PC-3 (cell line): ENCODE results near the gene FAM163B.

Source experiments
- CTCF ChIP-seq: fragments of 300-600 bp; sonication (generic); conservative IDR thresholded peaks from 2 replicates; pipeline ENCODE4 v1.5.1; 2017; ENCODE audit warnings: antibody characterized with exemption, low read depth, mild to moderate bottlenecking, low read length
- EZH2phosphoT487 ChIP-seq: fragments of 300-600 bp; sonication (generic); IDR thresholded peaks from 2 replicates; pipeline ENCODE4 v1.6.1; 2018; ENCODE audit warnings: mild to moderate bottlenecking, antibody characterized with exemption, low read length, borderline replicate concordance

DNA sequence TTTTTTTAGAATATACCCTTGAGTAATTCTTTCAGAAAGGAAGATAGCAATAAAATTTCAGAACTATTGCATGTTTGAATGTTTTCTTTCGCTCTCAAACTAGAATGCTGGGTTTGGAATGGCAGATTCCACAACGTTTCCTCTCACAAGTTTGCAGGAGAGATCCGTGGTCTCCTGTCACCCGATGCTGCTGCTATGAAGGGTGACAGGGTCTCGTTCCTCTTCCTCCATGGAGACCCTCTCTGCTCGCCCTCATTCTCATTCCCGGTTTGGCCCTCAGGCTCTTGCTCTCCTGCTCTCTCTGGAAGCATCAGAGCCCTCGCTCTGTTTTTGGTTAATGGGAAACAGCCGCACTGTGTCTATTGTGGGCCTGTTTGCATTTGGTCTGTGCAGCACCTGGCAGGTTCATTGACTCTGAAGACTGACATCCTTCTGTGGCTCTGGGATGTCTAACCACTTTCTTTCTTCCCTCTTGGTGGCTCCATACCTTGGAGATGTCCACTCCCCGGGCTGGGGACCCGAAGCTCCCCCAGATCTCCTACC is 12.6 kb upstream of the FAM163B start:
- no peak for TF ChIP-seq CTCF
- no peak for TF ChIP-seq EZH2phosphoT487
